Trophoblast cell (in vitro differentiated cells and primary cell): ENCODE data around the gene TENM4.

Source experiments
- DNase-seq, 2 donors: peaks; one replicate each; pipeline ENCODE4 v3.0.0-alpha.2; 2016
- H2AFZ ChIP-seq: 2 replicates; pipeline ENCODE4 v1.6.1; 2013; ENCODE audit warnings: low read length, moderate library complexity, mild to moderate bottlenecking; ENCODE audit not compliant: insufficient read depth, poor library complexity
- H2AK5ac ChIP-seq: 2 replicates; pipeline ENCODE4 v1.6.1; 2013; ENCODE audit warnings: mild to moderate bottlenecking, low read length
- H2BK120ac ChIP-seq: 2 replicates; pipeline ENCODE4 v1.6.1; 2013; ENCODE audit warnings: low read length, mild to moderate bottlenecking, moderate library complexity; ENCODE audit not compliant: insufficient read depth, poor library complexity
- H2BK12ac ChIP-seq: 2 replicates; pipeline ENCODE4 v1.6.1; 2013; ENCODE audit warnings: mild to moderate bottlenecking, low read length, moderate library complexity
- H2BK5ac ChIP-seq: 2 replicates; pipeline ENCODE4 v1.6.1; 2013; ENCODE audit warnings: low read length, low read depth, moderate library complexity, mild to moderate bottlenecking; ENCODE audit not compliant: poor library complexity
- H3K14ac ChIP-seq: 2 replicates; pipeline ENCODE4 v1.6.1; 2013; ENCODE audit warnings: mild to moderate bottlenecking, low read length
- H3K18ac ChIP-seq: 2 replicates; pipeline ENCODE4 v1.6.1; 2013; ENCODE audit warnings: mild to moderate bottlenecking, low read length
- H3K23ac ChIP-seq: 2 replicates; pipeline ENCODE4 v1.6.1; 2013; ENCODE audit warnings: low read length
- H3K27ac ChIP-seq: 2 replicates; pipeline ENCODE4 v1.5.1; 2013; ENCODE audit warnings: low read depth, mild to moderate bottlenecking, inconsistent platforms, low read length, moderate library complexity
- H3K27me3 ChIP-seq: 2 replicates; pipeline ENCODE4 v1.6.1; 2013; ENCODE audit warnings: inconsistent platforms, mild to moderate bottlenecking, low read length, moderate library complexity; ENCODE audit not compliant: insufficient read depth
- H3K36me3 ChIP-seq, 2 experiments: 1 replicate in 1 of 2; 2 replicates in 1 of 2; pipeline ENCODE4 v1.6.1; 2013; ENCODE audit warnings: low read length in 2 of 2, mild to moderate bottlenecking in 2 of 2, moderate library complexity in 1 of 2; ENCODE audit not compliant: insufficient read depth in 2 of 2, control insufficient read depth in 1 of 2
- H3K4ac ChIP-seq: 2 replicates; pipeline ENCODE4 v1.6.1; 2013; ENCODE audit warnings: low read depth, mild to moderate bottlenecking, low read length, moderate library complexity
- H3K4me1 ChIP-seq, 2 experiments: 1 replicate in 1 of 2; 2 replicates in 1 of 2; pipeline ENCODE4 v1.6.1; 2013; ENCODE audit warnings: low read length in 2 of 2, mild to moderate bottlenecking in 2 of 2, moderate library complexity in 1 of 2; ENCODE audit not compliant: insufficient read depth in 2 of 2, control insufficient read depth in 1 of 2
- H3K4me2 ChIP-seq: 2 replicates; pipeline ENCODE4 v1.6.1; 2013; ENCODE audit warnings: inconsistent platforms, mild to moderate bottlenecking, low read length, moderate library complexity
- H3K4me3 ChIP-seq: 2 replicates; pipeline ENCODE4 v1.5.1; 2013; ENCODE audit warnings: mild to moderate bottlenecking, low read depth, low read length, inconsistent platforms
- H3K79me1 ChIP-seq: one replicate; pipeline ENCODE4 v1.6.1; 2013; ENCODE audit warnings: low read length
- H3K79me2 ChIP-seq: 2 replicates; pipeline ENCODE4 v1.6.1; 2013; ENCODE audit warnings: low read length, mild to moderate bottlenecking; ENCODE audit not compliant: control insufficient read depth, insufficient read depth, poor library complexity
- H3K9ac ChIP-seq: 2 replicates; pipeline ENCODE4 v1.6.1; 2013; ENCODE audit warnings: mild to moderate bottlenecking, low read length
- H3K9me3 ChIP-seq: 2 replicates; pipeline ENCODE4 v1.6.1; 2013; ENCODE audit warnings: low read depth, mild to moderate bottlenecking, control low read depth, inconsistent platforms, low read length; ENCODE audit not compliant: insufficient read depth
- H4K12ac ChIP-seq: 2 replicates; pipeline ENCODE4 v1.6.1; 2013; ENCODE audit warnings: low read depth, mild to moderate bottlenecking, low read length, moderate library complexity
- H4K8ac ChIP-seq: 2 replicates; pipeline ENCODE4 v1.6.1; 2013; ENCODE audit warnings: low read depth, mild to moderate bottlenecking, low read length, moderate library complexity
- H4K91ac ChIP-seq: one replicate; pipeline ENCODE4 v1.6.1; 2013; ENCODE audit warnings: low read depth, mild to moderate bottlenecking, low read length, moderate library complexity
- WGBS: extraction: QIAGEN DNeasy Blood & Tissue Kit; methylation state at CpG from one replicate; pipeline ENCODE4 v1.1.7; 2013; ENCODE audit warnings: missing lambda C conversion rate; ENCODE audit not compliant: insufficient read length, insufficient coverage; ENCODE audit errors: extremely low coverage; 5-methylcytosine and 5-hydroxymethylcytosine counted together

TENM4 gene

GRCh38 chr11:79263001-79263400 lies 177.8 kb downstream of the TENM4 start:
- no peak overlapping the region for H2BK5ac ChIP-seq
- no peak overlapping the region for H2BK120ac ChIP-seq
- no peak overlapping the region for H2AK5ac ChIP-seq
- H3K14ac ChIP-seq = no peak overlapping the region
- no peak overlapping the region for H3K9ac ChIP-seq
- H3K79me1 ChIP-seq = no peaks in the 10 kb centered on the region
- no peak overlapping the region for H3K4ac ChIP-seq
- H3K23ac ChIP-seq = no peak overlapping the region
- no peaks in the 10 kb centered on the region for H3K9me3 ChIP-seq
- no peak overlapping the region for H3K4me2 ChIP-seq
- H3K4me1 ChIP-seq = no peaks in the 10 kb centered on the region
- no peaks in the 10 kb centered on the region for H3K36me3 ChIP-seq
- H4K12ac ChIP-seq = no peak overlapping the region
- H2AFZ ChIP-seq = no peak overlapping the region
- H4K91ac ChIP-seq = no peak overlapping the region
- no peaks in the 10 kb centered on the region for H3K79me2 ChIP-seq
- H2BK12ac ChIP-seq = no peak overlapping the region
- H3K27me3 ChIP-seq = no peaks in the 10 kb centered on the region
- no peak overlapping the region for H4K8ac ChIP-seq
- H3K4me3 ChIP-seq = no peak overlapping the region
- WGBS = no CpG with 5 or more reads among the region's 7 CpGs
- H3K27ac ChIP-seq = no peak overlapping the region
- DNase-seq = no peak
- no peak overlapping the region for H3K18ac ChIP-seq

DNA sequence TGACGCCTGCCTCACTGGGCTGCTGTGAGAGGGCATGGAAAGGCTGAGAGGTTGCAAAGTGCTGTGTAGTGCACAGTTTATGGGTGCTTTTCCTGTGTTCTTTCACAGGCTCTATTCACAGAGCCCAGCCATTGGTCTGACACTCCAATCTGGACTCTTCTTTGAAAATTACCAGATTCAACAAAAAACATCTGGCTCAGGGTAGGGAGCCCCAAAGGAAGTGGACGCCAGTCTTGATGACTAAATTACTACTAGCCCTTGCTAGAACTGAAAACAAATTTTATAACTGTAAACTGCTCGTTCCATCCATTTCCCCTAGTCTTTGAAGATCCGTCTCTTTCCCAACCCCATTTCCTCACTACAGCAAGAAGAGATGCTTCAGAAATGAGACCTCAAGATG lies 178.6 kb downstream of the TENM4 start:
- no peaks in the 10 kb centered on the region for H3K36me3 ChIP-seq
- H3K18ac ChIP-seq = no peak overlapping the region
- no peaks in the 10 kb centered on the region for H3K9me3 ChIP-seq
- no peak overlapping the region for H3K9ac ChIP-seq
- H3K79me1 ChIP-seq = no peaks in the 10 kb centered on the region
- no peak overlapping the region for H4K12ac ChIP-seq
- no peak overlapping the region for H3K4me2 ChIP-seq
- H2AFZ ChIP-seq = no peak overlapping the region
- H2BK12ac ChIP-seq = no peak overlapping the region
- H3K14ac ChIP-seq = no peak overlapping the region
- no peak overlapping the region for H4K8ac ChIP-seq
- 100% methylated on average over 2 of the region's 4 CpGs for WGBS
- DNase-seq = no peak
- H3K79me2 ChIP-seq = no peaks in the 10 kb centered on the region
- H3K27me3 ChIP-seq = no peaks in the 10 kb centered on the region
- H3K4me1 ChIP-seq = no peaks in the 10 kb centered on the region
- H2AK5ac ChIP-seq = no peak overlapping the region
- no peak overlapping the region for H3K27ac ChIP-seq
- H4K91ac ChIP-seq = no peak overlapping the region
- no peak overlapping the region for H3K4me3 ChIP-seq
- no peak overlapping the region for H2BK120ac ChIP-seq
- no peak overlapping the region for H3K4ac ChIP-seq
- no peak overlapping the region for H3K23ac ChIP-seq
- no peak overlapping the region for H2BK5ac ChIP-seq

DNA sequence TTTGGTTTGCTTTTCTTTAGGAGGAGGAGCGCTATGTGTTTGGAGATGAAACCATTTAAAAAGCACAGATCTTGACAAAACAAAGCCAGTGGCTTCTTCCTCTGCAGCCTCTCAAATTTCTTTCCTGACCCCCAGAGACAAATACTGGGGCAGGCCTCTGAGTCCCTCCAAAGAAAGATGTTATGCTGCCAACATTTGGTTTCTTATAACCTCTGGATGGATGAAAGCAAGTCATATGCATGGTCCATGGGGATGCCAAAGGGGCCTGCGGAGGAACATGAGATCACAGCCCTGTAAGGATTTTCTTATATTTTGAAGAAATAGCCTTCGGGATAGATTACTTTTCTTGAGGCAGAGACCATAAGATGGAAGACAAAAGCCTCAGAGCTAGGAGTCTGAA lies 179.1 kb downstream of the TENM4 start:
- Histone ChIP-seq H2BK12ac (no peak overlapping the region), H4K12ac (no peak overlapping the region), H2AFZ (no peak overlapping the region), H3K79me1 (no peaks in the 10 kb centered on the region), H3K4me3 (no peak overlapping the region), H3K27ac (no peak overlapping the region), H3K23ac (no peak overlapping the region), H3K79me2 (no peaks in the 10 kb centered on the region), H3K9ac (no peak overlapping the region), H3K14ac (no peak overlapping the region), H3K18ac (no peak overlapping the region), H2AK5ac (no peak overlapping the region), H3K9me3 (no peaks in the 10 kb centered on the region), H2BK5ac (no peak overlapping the region), H2BK120ac (no peak overlapping the region), H4K91ac (no peak overlapping the region), H3K4me1 (no peaks in the 10 kb centered on the region), H3K4ac (no peak overlapping the region), H3K36me3 (no peaks in the 10 kb centered on the region), H3K4me2 (no peak overlapping the region), H3K27me3 (no peaks in the 10 kb centered on the region), H4K8ac (no peak overlapping the region)
- DNase-seq = no peak
- no CpG with 5 or more reads among the region's 3 CpGs for WGBS

- H2BK120ac ChIP-seq = no peak overlapping the region
- no peak overlapping the region for H4K12ac ChIP-seq
- no peak overlapping the region for H3K27ac ChIP-seq
- no peaks in the 10 kb centered on the region for H3K27me3 ChIP-seq
- H4K91ac ChIP-seq = no peak overlapping the region
- no peak overlapping the region for H3K9ac ChIP-seq
- H3K36me3 ChIP-seq = no peaks in the 10 kb centered on the region
- H3K4me1 ChIP-seq = no peaks in the 10 kb centered on the region
- no CpG with 5 or more reads among the region's 4 CpGs for WGBS
- H3K79me1 ChIP-seq = no peaks in the 10 kb centered on the region
- no peaks in the 10 kb centered on the region for H3K79me2 ChIP-seq
- DNase-seq = peak in 1 of 2 donors; percentile 35
- no peak overlapping the region for H2BK5ac ChIP-seq
- no peak overlapping the region for H3K23ac ChIP-seq
- no peak overlapping the region for H3K4me2 ChIP-seq
- H3K18ac ChIP-seq = no peak overlapping the region
- no peak overlapping the region for H2BK12ac ChIP-seq
- H3K4ac ChIP-seq = no peak overlapping the region
- H3K14ac ChIP-seq = no peak overlapping the region
- H2AK5ac ChIP-seq = no peak overlapping the region
- H4K8ac ChIP-seq = no peak overlapping the region
- H3K4me3 ChIP-seq = no peak overlapping the region
- H3K9me3 ChIP-seq = peaks cover 2% of the 10 kb centered on the region
- H2AFZ ChIP-seq = no peak overlapping the region
Measured at GRCh38 chr11:79259800-79260199, 181.0 kb downstream of the TENM4 start.
